CD4-positive, alpha-beta T cell treated with Interleukin-10 for 1 hour (primary cell): ENCODE measurements around the gene PTDSS2.

Source experiments
- DNase-seq: peaks from one replicate; pipeline ENCODE4 v3.0.0-alpha.2; 2020

Gene PTDSS2

GRCh38 chr11:471468-472145 lies 21.5 kb downstream of the PTDSS2 start:
- DNase-seq: no peak

DNA sequence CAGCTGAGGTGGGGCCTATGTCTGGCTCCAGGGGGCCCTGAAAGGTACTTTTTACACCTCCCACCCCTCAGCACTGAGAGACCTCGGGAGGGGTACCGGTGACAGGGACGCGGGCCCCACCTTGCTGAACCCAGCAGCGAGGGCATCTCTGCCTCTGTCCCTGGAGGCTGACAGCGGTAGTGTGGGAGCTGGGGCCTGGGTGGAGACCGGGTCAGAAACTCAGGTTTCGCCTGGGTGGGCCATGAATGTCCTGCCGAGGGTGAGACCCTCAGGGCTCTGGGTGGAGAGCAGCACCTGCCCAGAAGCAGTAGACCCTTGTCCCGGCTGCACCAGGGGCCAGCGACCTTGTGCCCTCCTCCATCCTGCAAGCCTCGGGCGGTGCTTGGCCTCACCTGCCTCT lies 22.2 kb downstream of the PTDSS2 start:
- no peak for DNase-seq

GRCh38 chr11:472816-473215 lies 22.7 kb downstream of the PTDSS2 start:
- no peak for DNase-seq

GRCh38 chr11:473415-473814 lies 23.3 kb downstream of the PTDSS2 start:
- no peak for DNase-seq

GRCh38 chr11:473962-474785 lies 24.1 kb downstream of the PTDSS2 start:
- DNase-seq: no peak

DNA sequence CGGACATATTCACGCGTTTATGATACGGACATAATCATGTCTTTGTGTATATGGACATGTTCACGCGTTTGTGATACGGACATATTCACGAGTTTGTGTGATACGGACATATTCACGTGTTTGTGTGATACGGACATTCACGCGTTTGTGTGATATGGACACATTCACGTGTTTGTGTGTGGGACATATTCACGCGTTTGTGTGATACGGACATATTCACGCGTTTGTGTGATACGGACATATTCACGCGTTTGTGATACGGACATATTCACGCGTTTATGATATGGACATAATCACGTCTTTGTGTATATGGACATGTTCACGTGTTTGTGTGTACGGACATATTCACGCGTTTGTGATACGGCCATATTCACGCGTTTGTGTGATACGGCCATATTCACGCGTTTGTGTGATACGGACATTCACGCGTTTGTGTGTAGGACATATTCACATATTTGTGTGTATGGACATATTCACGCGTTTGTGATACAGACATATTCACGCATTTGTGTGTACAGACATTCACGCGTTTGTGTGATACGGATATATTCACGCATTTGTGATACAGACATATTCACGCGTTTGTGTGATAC lies 24.9 kb downstream of the PTDSS2 start:
- DNase-seq: no peak

DNA sequence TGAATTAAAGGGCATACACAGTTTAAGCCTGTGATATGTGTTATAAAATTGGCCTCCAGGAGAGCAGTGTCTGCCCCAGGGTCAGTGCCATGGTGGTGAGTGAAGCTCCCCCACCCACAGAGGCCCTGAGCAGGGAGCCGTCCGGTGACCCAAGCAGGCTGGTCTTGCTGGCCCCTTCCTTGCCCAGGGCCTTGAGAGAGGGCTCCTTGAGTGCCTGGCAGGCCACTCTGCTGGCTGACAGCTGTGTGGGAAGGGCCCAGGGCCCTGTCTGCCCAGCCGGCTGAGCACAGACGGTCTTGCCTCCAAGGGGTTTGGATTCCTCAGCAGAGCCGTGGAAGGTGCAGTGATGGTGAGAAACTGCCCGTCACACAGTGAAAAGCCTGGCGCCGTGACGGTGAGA lies 25.9 kb downstream of the PTDSS2 start:
- no peak for DNase-seq

GRCh38 chr11:476416-476815 lies 26.3 kb downstream of the PTDSS2 start:
- no peak for DNase-seq

GRCh38 chr11:477052-477715 lies 27.1 kb downstream of the PTDSS2 start:
- no peak for DNase-seq

GRCh38 chr11:479311-479710 lies 29.2 kb downstream of the PTDSS2 start:
- no peak for DNase-seq

- DNase-seq: no peak
Observed at GRCh38 chr11:484616-485015, 34.5 kb downstream of the PTDSS2 start.

GRCh38 chr11:486189-486588 lies 36.1 kb downstream of the PTDSS2 start:
- no peak for DNase-seq

GRCh38 chr11:487571-488021 lies 37.5 kb downstream of the PTDSS2 start:
- no peak for DNase-seq

- no peak for DNase-seq
Observed at GRCh38 chr11:488062-488461, 38.0 kb downstream of the PTDSS2 start.

DNA sequence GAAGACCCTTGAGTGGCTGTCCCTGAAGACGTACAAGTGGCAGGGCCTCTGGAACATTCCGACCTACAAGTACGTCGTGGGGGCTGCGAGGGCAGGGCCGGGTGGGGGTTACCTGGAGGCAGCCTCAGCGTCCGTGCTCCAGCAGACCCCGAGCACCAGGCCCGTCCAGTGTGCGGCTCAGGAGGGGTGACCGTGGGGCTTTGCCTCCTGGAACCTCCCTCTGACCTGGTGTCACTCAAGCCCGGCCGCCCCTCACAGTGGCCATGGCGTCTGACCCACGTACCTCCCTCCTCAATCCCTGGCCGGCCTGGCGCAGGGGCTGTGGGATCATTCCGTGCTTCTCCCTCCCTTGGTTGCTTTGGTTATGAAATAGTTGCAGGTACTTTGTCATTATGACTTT lies 38.5 kb downstream of the PTDSS2 start:
- DNase-seq: no peak

- DNase-seq: no peak
Observed at GRCh38 chr11:488992-489391, 38.9 kb downstream of the PTDSS2 start.

DNA sequence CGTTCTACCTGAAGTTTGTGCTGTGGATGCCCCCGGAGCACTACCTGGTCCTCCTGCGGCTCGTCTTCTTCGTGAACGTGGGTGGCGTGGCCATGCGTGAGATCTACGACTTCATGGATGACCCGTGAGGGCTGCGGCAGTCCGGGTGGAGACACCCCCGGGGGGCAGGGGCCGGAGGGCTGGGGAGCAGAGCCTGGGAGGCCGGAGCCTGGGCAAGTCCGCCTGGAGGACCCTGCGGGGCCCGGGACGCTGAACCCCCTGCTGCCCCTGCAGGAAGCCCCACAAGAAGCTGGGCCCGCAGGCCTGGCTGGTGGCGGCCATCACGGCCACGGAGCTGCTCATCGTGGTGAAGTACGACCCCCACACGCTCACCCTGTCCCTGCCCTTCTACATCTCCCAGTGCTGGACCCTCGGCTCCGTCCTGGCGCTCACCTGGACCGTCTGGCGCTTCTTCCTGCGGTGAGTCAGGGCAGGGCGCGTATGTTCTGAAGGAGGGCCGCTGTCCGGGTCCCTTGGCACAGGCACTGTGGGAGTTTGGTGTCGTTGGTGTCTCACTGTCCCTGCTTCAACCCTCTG lies 39.6 kb downstream of the PTDSS2 start:
- DNase-seq: no peak

DNA sequence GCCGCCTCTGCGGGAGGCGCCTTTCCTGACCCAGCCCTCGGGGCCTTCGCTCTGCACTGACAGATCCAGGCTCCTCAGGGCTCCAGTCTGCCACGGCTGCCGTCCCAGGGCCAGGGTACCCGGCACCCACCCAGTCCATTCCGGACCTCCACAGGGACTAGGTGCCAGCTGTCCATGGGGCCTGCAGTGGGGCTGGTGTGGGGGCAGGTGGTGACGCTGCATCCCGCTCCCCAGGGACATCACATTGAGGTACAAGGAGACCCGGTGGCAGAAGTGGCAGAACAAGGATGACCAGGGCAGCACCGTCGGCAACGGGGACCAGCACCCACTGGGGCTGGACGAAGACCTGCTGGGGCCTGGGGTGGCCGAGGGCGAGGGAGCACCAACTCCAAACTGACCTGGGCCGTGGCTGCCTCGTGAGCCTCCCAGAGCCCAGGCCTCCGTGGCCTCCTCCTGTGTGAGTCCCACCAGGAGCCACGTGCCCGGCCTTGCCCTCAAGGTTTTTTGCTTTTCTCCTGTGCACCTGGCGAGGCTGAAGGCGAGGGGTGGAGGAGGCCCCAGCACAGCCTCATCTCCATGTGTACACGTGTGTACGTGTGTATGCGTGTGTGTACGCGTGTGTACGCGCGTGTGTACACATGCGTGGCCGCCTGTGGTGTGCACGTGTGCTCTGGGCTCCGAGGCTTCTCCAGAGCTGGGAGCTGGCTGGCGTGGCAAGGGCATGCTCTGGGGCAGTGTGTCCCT lies 40.3 kb downstream of the PTDSS2 start:
- no peak for DNase-seq

DNA sequence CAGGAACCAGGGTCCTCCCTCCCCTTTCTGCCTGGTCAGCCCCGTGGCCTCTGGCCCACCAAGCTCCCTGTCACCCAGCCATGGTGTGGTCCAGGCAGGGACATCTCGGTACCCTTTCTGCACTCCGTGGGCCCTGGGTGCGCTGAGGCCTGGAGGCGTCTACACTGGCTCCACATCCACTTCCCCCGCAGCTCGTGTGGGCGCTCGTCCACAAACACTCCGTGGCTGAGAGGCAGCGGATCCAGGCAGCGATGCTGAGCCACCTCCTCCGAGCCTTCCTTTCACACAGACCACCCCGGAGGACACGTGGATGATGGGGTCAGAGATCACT lies 40.8 kb downstream of the PTDSS2 start:
- no peak for DNase-seq

- no peak for DNase-seq
Observed at GRCh38 chr11:491358-491757, 41.3 kb downstream of the PTDSS2 start.

GRCh38 chr11:492427-493226 lies 42.5 kb downstream of the PTDSS2 start:
- no peak for DNase-seq
